Mesenteric fat pad (tissue), 1 donor: ENCODE data around the gene SSX3. TPM values are rescaled to one million over a fixed set of nuclear protein-coding genes. Genes with fewer than 3 reads are reported as not detected.
"Not testable (repeated sequence)": the region's sequence is repeated elsewhere in the genome, so short reads cannot be mapped to it uniquely, and the experiment has no call there.

ENCODE experiments used
- DNase-seq: peaks from one replicate; pipeline ENCODE4 v3.0.0-alpha.2; 2020; ENCODE audit warnings: low spot score
- long read RNA-seq: library from polyadenylated mRNA; unstranded; transcript quantifications from one replicate; pipeline ENCODE4 v2.0.0, GENCODE V29; 2020
- total RNA-seq: library from RNA; stranded (reverse); fragmentation: NEBNext Ultra II Directional; extraction: Animal tissue kit (Norgen Biotek cat#: 25700); gene quantifications from one replicate; pipeline ENCODE4 v1.2.1, GENCODE V29; 2021
- donor health status: DM: yes; HTN: yes; CAD: no.

The SSX3 gene
- total RNA-seq = not detected
- long read RNA-seq = 0 reads

DNA sequence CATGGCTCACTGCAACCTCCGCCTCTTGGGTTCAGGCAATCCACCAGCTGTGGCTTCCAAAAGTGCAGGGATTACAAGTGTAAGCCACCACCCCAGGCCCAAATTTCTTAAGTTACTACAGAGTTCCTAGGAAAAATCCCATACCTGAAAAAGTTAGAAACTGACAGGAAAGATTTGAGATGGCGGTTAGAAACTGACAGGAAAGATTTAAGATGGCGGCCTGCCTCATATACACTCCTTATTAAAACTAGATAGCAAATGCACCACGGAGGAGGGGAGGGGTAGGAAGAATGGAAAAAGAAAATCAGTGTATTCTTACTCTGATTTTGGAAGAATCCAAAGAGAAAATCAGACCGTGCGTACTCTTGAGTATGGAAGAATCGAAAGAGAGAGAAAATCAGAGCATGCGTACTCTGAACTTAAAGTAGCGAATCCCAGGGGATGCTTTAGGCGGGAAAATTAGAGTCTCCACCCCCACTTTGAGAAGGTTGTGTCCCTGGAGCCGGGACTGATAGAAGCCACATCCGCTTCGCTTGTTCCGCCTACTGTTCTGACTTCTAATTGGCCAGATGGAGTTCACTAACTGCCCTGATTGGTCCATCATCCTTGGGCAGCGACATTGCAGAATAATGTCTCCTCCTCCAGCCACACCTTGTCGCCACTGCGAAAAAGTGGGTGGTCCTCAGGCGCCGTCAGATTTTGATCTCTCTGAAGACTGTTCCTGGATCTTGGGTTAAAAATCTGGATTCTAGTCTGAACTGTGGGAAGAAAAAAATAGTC, at the start of gene SSX3:
TSS of gene SSX3 (minus strand) at position 389 of the 780 bp plus-strand sequence. CDS start 1,454 bp downstream, outside the sequence.
- not testable (repeated sequence) for DNase-seq

DNA sequence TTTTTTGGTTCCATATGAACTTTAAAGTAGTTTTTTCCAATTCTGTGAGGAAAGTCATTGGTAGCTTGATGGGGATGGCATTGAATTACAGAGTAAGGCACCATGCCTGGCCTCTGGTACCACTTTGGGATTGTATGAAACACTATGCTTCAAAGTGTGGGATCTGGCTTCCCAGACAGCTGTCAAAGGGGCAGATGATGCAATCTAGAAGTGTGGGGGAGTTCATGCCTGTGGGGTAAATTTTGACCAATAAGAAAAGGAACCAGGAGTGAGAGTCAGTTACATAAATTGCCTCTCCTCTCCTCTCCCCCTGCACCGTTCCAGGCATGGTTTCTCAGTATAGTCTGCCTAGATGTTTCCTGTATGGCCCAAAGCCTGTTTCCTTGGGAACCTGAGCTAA, 41.3 kb upstream of the SSX3 start:
- not testable (repeated sequence) for DNase-seq

- not testable (repeated sequence) for DNase-seq
These were observed 40.4 kb upstream of the SSX3 start for GRCh38 chrX:48396931-48397330.

- not testable (repeated sequence) for DNase-seq
These were observed 26.7 kb upstream of the SSX3 start, which contains the start of gene SSX4 for GRCh38 chrX:48383239-48383638. Gene SSX4, plus strand, starts transcription at chrX:48383539. Its CDS starts 515 bp downstream, at chrX:48384054.

DNA sequence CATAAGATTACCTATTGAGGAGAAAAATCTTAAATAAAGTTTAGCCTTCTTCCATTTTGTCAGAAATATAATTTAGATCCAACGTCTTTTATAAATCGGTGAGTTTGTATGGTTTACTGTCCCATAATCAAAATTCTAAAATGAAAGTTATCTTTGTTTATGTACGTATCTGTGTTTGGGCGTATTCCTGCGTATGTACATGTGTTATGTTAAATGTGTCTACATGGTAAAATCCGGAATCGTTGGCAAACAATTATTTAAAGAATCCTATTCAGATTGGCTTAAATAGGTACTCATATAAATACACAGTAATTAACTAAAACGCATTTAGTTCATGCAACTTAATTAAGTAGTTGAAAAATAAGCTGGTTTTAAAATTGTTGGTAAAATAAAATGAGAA, 13.9 kb upstream of the SSX3 start:
- not testable (repeated sequence) for DNase-seq

DNA sequence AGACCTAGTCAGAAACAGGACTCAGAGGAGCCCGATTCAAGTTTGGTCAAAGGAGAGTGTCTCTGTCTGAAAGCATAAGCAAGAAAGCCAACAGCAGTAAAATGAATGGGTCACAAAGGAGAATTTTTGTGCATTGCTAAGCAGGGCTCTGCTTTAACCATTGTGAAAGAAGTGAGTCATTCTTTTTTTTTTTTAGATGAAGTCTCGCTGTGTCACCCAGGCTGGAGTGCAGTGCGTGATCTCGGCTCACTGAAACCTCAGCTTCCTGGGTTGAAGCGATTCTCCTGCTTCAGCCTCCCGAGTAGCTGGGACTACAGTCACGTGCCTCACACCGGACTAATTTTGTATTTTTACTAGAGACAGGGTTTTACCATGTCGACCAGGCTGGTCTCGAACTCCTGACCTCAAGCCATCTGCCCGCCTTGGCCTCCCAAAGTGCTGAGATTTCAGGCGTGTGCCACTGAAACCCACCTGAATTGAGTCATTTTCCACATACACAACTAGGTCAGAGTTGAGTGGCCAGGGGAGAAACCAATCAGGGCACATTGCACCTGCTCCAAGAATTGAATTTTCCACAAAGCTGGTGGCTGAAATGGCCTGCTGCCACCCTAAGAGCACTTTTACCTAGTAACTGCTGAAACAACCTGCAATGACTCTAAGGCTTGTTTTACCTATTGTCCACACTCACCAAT, 11.4 kb upstream of the SSX3 start:
- DNase-seq = not testable (repeated sequence)

DNA sequence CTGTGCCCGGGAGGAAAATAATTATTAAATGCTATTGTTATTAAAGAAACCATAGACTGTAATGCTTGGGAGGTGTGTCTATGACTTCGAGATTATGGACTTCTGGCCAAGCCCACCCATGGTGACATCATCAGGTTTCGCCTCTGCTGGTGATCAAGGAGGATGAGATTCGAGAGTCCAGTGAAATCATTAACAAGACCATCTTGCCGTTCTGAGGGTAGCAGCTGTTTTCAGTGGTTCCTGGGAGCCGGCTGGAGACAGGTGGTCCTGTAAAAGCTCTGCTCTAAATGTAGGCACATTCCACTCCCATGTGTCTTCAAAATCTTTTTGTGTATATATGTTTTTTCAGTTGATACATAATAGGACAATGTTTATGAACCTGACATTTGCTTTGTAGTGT, 2.8 kb upstream of the SSX3 start:
- DNase-seq = not testable (repeated sequence)

GRCh38 chrX:48357681-48358080, 1.2 kb upstream of the SSX3 start:
- DNase-seq = no peak

GRCh38 chrX:48346059-48346458, 10.4 kb downstream of the SSX3 start:
- not testable (repeated sequence) for DNase-seq

DNA sequence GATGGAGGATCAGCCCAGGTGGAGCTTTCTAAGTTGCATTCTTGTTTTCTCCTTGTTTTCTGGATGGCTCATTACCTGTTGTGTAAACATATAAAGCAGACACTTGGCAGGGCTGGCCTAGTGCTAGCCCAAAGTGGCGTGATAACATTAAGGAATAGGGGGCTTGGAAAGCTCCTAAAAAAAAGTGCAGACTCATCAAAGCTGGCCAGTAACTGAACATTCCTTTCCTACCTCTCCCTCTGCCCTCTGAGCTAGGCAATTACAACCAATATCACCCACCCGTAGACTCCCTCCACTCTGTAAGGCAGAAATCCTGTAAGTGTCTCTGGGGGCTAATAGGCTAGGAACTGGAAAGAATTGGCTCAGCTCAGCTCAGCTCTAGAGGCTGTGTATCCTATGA, 42.5 kb downstream of the SSX3 start:
- DNase-seq = not testable (repeated sequence)

DNA sequence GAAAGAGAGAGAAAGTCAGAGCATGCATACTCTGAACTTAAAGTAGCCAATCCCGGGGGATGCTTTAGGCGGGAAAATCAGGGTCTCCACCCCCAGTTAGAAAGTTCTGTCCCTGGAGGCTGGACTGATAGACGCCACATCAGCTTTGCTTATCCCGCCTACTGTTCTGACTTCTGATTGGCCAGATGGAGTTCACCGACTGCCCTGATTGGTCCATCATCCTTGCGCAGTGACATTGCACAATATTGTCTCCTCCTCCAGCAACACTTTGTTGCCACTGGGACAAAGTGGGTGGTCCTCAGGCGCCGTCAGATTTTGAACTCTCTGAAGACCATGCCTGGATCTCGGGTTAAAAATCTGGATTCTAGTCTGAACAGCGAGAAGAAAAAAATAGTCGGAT, 50.3 kb downstream of the SSX3 start:
- no peak for DNase-seq

Other genes with a start within 250 kb of the SSX3 start
- not detected for gene SPACA5B, start 226.1 kb downstream of the SSX3 start, total RNA-seq
- gene SSX5, start 159.9 kb downstream of the SSX3 start, total RNA-seq = not detected
- not detected for gene SSX1, start 101.3 kb downstream of the SSX3 start, total RNA-seq
- not detected for gene SSX4, start 26.8 kb upstream of the SSX3 start, total RNA-seq
- gene SSX4B, start 55.3 kb upstream of the SSX3 start, total RNA-seq = not detected
- gene SLC38A5, start 113.6 kb upstream of the SSX3 start, total RNA-seq = 4.4 TPM
- gene FTSJ1, start 119.5 kb upstream of the SSX3 start, total RNA-seq = 40.4 TPM
- 7.8 TPM for gene PORCN, start 152.3 kb upstream of the SSX3 start, total RNA-seq
- gene EBP, start 165.1 kb upstream of the SSX3 start, total RNA-seq = 18.8 TPM
- 19.9 TPM for gene TBC1D25, start 183.0 kb upstream of the SSX3 start, total RNA-seq
- 343 TPM for gene RBM3, start 217.8 kb upstream of the SSX3 start, total RNA-seq
- gene WDR13, start 240.8 kb upstream of the SSX3 start, total RNA-seq = 96.9 TPM